ENCODE data around the gene KDM4B.

KDM4B gene

DNA sequence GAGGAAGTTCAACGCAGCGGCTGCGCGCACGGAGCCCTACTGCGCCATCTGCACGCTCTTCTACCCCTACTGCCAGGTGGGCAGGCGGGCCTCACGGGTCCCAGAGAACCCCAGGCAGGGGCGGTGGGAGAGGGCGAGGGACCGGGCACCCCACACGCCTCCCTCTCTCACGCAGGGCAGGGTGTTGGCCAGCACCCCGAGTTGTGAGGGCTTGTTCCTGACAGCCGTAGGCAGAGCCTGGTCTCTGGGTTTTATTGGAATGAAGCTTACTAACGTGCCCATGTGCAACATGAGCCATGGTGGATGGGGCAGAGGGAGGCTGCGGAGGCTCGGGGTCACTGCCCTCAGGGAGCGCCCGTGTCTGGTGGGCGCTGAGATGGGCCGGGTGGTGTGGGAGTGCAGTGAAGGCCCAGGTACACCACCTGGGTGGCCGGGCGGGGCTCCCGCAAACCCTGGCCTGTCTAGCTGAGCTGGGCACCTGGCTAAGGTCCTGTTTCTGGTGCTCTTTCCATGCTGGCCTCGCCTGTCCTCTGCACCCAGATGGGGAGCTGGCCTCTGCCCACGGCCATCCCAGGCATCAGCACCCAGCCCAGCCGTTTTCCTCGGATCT is 165.2 kb downstream of the KDM4B start:
- no peaks in the 10 kb centered on the region for H3K27me3 ChIP-seq (ENCODE audit: insufficient read depth, poor library complexity, severe bottlenecking)
- H3K9me3 ChIP-seq (ENCODE audit: severe bottlenecking) = no peaks in the 10 kb centered on the region
- DNase-seq (ENCODE audit: low spot score) = no peak
- no peak for ATAC-seq (ENCODE audit: low read depth)
- no peak overlapping the region for H3K4me3 ChIP-seq (ENCODE audit: severe bottlenecking)
- no peaks in the 10 kb centered on the region for H3K4me1 ChIP-seq (ENCODE audit: insufficient read depth, poor library complexity, severe bottlenecking)
- peaks cover 9% of the 10 kb centered on the region for H3K36me3 ChIP-seq (ENCODE audit: low read depth)
- TF ChIP-seq, protein P1, sequence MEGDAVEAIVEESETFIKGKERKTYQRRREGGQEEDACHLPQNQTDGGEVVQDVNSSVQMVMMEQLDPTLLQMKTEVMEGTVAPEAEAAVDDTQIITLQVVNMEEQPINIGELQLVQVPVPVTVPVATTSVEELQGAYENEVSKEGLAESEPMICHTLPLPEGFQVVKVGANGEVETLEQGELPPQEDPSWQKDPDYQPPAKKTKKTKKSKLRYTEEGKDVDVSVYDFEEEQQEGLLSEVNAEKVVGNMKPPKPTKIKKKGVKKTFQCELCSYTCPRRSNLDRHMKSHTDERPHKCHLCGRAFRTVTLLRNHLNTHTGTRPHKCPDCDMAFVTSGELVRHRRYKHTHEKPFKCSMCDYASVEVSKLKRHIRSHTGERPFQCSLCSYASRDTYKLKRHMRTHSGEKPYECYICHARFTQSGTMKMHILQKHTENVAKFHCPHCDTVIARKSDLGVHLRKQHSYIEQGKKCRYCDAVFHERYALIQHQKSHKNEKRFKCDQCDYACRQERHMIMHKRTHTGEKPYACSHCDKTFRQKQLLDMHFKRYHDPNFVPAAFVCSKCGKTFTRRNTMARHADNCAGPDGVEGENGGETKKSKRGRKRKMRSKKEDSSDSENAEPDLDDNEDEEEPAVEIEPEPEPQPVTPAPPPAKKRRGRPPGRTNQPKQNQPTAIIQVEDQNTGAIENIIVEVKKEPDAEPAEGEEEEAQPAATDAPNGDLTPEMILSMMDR (IDR thresholded peaks at IDR 0.05; ENCODE audit: poor library complexity, severe bottlenecking) = no peak
- H3K27ac ChIP-seq (ENCODE audit: poor library complexity, severe bottlenecking) = no peak overlapping the region

DNA sequence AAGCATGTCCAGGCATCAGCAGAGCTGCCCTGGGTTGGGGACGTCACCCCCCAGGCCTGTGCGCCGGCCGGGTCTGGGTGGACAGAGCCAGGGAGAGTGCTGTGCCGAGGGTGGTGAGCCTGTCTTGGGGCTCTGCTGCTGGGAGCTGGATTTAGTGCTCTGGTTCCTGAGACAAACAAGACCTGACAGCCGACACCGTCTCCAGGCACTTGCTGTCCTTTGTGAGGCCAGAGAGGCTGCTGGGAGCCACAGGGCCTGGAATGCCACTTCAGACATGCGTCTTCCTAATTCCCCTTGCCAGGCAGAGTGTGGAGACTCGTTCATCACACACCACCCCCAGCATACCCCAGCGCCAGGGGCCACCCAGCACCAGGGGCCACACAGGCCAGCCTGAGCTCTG is 165.8 kb downstream of the KDM4B start:
- H3K4me1 ChIP-seq (ENCODE audit: insufficient read depth, poor library complexity, severe bottlenecking) = no peaks in the 10 kb centered on the region
- no peak for DNase-seq (ENCODE audit: low spot score)
- no peak overlapping the region for H3K4me3 ChIP-seq (ENCODE audit: severe bottlenecking)
- H3K9me3 ChIP-seq (ENCODE audit: severe bottlenecking) = no peaks in the 10 kb centered on the region
- ATAC-seq (ENCODE audit: low read depth) = no peak
- TF ChIP-seq, protein P1 (IDR thresholded peaks at IDR 0.05; ENCODE audit: poor library complexity, severe bottlenecking) = no peak
- no peak overlapping the region for H3K27ac ChIP-seq (ENCODE audit: poor library complexity, severe bottlenecking)
- H3K27me3 ChIP-seq (ENCODE audit: insufficient read depth, poor library complexity, severe bottlenecking) = no peaks in the 10 kb centered on the region
- peaks cover 9% of the 10 kb centered on the region for H3K36me3 ChIP-seq (ENCODE audit: low read depth)

DNA sequence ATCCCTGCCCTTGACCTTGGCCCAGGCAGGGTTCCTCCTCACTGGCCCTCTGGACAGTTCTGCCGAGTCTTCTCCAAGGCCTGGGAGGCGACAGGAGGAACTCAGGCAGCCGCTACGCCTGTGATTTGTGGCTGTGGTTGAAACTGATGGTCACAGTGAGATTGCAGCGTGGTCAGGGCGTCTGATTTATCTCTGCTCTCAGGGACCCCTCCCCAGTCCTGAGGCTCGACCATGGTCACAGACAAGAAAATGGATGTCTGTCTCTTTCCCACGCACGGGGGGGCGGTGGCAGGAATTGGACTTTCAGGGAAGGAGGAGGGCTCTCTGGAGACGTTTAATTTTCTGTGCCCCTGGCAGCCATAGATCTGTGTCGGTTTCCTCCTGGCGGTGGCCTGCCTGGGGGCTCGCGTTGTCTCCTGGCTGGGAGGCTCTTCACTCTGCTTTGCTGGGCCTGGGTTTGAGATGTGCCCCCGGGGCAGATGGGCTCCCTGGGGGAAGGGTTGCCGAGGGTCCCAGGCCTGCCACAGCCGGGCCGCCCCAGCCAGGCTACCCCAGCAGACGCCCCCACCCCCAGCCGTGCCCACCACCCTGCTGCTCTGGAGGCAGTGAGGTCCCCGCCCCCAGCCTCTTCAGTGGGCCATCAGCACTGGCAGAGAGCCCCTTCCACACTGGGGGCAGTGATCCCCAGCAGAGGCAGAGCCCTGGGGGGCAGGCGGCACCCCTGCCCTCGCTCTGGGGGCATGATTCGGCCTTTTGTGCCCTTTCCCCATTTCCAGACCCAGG is 167.4 kb downstream of the KDM4B start:
- no peaks in the 10 kb centered on the region for H3K9me3 ChIP-seq (ENCODE audit: severe bottlenecking)
- ATAC-seq (ENCODE audit: low read depth) = no peak
- no peaks in the 10 kb centered on the region for H3K4me1 ChIP-seq (ENCODE audit: insufficient read depth, poor library complexity, severe bottlenecking)
- H3K27ac ChIP-seq (ENCODE audit: poor library complexity, severe bottlenecking) = no peak overlapping the region
- no peak overlapping the region for H3K4me3 ChIP-seq (ENCODE audit: severe bottlenecking)
- DNase-seq (ENCODE audit: low spot score) = no peak
- peaks cover 9% of the 10 kb centered on the region for H3K36me3 ChIP-seq (ENCODE audit: low read depth)
- TF ChIP-seq, protein P1 (IDR thresholded peaks at IDR 0.05; ENCODE audit: poor library complexity, severe bottlenecking) = no peak
- H3K27me3 ChIP-seq (ENCODE audit: insufficient read depth, poor library complexity, severe bottlenecking) = no peaks in the 10 kb centered on the region

DNA sequence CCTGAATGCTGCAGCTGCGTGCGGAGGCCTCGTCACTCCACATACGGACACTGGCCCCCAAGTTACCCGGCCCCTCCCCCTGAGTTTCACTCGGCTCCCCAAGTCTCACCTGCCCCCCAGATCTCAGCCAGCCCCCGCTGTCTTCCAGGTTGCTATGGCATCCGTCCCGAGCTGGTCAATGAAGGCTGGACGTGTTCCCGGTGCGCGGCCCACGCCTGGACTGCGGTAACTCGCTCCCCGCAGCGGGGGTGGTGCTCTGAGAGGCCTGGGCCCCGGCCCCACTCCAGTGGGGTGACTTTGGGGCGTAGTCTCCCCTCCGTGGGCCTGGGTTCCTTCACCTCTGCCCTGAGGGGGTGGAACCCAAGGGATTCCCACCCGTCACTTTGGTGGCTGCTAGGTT is 168.2 kb downstream of the KDM4B start:
- H3K27me3 ChIP-seq (ENCODE audit: insufficient read depth, poor library complexity, severe bottlenecking) = no peaks in the 10 kb centered on the region
- H3K9me3 ChIP-seq (ENCODE audit: severe bottlenecking) = no peaks in the 10 kb centered on the region
- TF ChIP-seq, protein P1 (IDR thresholded peaks at IDR 0.05; ENCODE audit: poor library complexity, severe bottlenecking) = no peak
- no peak overlapping the region for H3K4me3 ChIP-seq (ENCODE audit: severe bottlenecking)
- no peak for ATAC-seq (ENCODE audit: low read depth)
- H3K4me1 ChIP-seq (ENCODE audit: insufficient read depth, poor library complexity, severe bottlenecking) = no peaks in the 10 kb centered on the region
- H3K27ac ChIP-seq (ENCODE audit: poor library complexity, severe bottlenecking) = no peak overlapping the region
- H3K36me3 ChIP-seq (ENCODE audit: low read depth) = peaks cover 9% of the 10 kb centered on the region
- DNase-seq (ENCODE audit: low spot score) = no peak
